Neural cell (in vitro differentiated cells): ENCODE results near the gene FGF10. TPM values are rescaled to one million over a fixed set of nuclear protein-coding genes. Genes with fewer than 3 reads are reported as not detected.

Experiments
- H2AFZ ChIP-seq: fragments of 200-600, 300-800 bp; sonication (generic), shearing (Covaris generic); 2 replicates; pipeline ENCODE4 v1.6.0; 2014; ENCODE audit warnings: low read depth, mild to moderate bottlenecking, antibody characterized with exemption, low read length, moderate library complexity
- H3F3A ChIP-seq: fragments of 200-600 bp; shearing (Covaris generic); 2 replicates; pipeline ENCODE4 v1.6.1; 2016; ENCODE audit warnings: mild to moderate bottlenecking, moderate library complexity, mixed read lengths, antibody characterized with exemption, low read length; ENCODE audit not compliant: insufficient read depth, poor library complexity, severe bottlenecking
- H3K27ac ChIP-seq: fragments of 200-600, 300-800 bp; sonication (generic), shearing (Covaris generic); 2 replicates; pipeline ENCODE4 v1.5.1; 2014; ENCODE audit warnings: mild to moderate bottlenecking, low read length, moderate library complexity
- H3K27me3 ChIP-seq: fragments of 300-800, 200-600 bp; sonication (generic), shearing (Covaris generic); 2 replicates; pipeline ENCODE4 v1.6.0; 2014; ENCODE audit warnings: mild to moderate bottlenecking, low read depth, low read length, moderate library complexity; ENCODE audit not compliant: insufficient read depth
- H3K36me3 ChIP-seq: fragments of 300-800, 200-600 bp; sonication (generic), shearing (Covaris generic); 2 replicates; pipeline ENCODE4 v1.5.1; 2014; ENCODE audit warnings: mild to moderate bottlenecking, antibody characterized with exemption, low read length, moderate library complexity; ENCODE audit not compliant: insufficient read depth
- H3K4me2 ChIP-seq: fragments of 300-800, 200-600 bp; sonication (generic), shearing (Covaris generic); 2 replicates; pipeline ENCODE4 v1.6.0; 2014; ENCODE audit warnings: mild to moderate bottlenecking, low read length
- H3K4me3 ChIP-seq: fragments of 300-800, 200-600 bp; sonication (generic), shearing (Covaris generic); 2 replicates; pipeline ENCODE4 v1.5.1; 2014; ENCODE audit warnings: mild to moderate bottlenecking, low read length, moderate library complexity
- H3K79me2 ChIP-seq: fragments of 200-600 bp; shearing (Covaris generic); replicated peaks from 2 replicates; pipeline ENCODE4 v1.6.0; 2014; ENCODE audit warnings: mild to moderate bottlenecking, low read length, moderate library complexity; ENCODE audit not compliant: insufficient read depth
- H3K9ac ChIP-seq: fragments of 300-800, 200-600 bp; sonication (generic), shearing (Covaris generic); 2 replicates; pipeline ENCODE4 v1.6.1; 2016; ENCODE audit warnings: mild to moderate bottlenecking, low read length, mixed read lengths
- H3K9me2 ChIP-seq: fragments of 200-600 bp; shearing (Covaris generic); 2 replicates; pipeline ENCODE4 v1.6.1; 2016; ENCODE audit warnings: mild to moderate bottlenecking, low read length, mixed read lengths; ENCODE audit not compliant: insufficient read depth
- H3K9me3 ChIP-seq: fragments of 200-600, 300-800 bp; sonication (generic), shearing (Covaris generic); 2 replicates; pipeline ENCODE4 v1.6.1; 2016; ENCODE audit warnings: mild to moderate bottlenecking, mixed run types, low read length, moderate library complexity, mixed read lengths
- H4K20me1 ChIP-seq: fragments of 200-600 bp; shearing (Covaris generic); 2 replicates; pipeline ENCODE4 v1.6.1; 2016; ENCODE audit warnings: mild to moderate bottlenecking, mixed run types; ENCODE audit not compliant: insufficient read depth
- CTCF ChIP-seq: fragments of 450-650 bp; IDR thresholded peaks from 2 replicates; pipeline ENCODE4 v1.5.1; 2014; ENCODE audit warnings: antibody characterized with exemption, mild to moderate bottlenecking, moderate library complexity; ENCODE audit not compliant: poor library complexity, severe bottlenecking
- EP300 ChIP-seq: fragments of 450-650 bp; conservative IDR thresholded peaks from 2 replicates; pipeline ENCODE4 v1.6.1; 2014; ENCODE audit warnings: antibody characterized with exemption, mild to moderate bottlenecking, moderate library complexity; ENCODE audit not compliant: poor library complexity, severe bottlenecking
- EZH2 ChIP-seq: fragments of 200-600, 300-800 bp; shearing (Covaris generic), sonication (generic); IDR thresholded peaks from 2 replicates; pipeline ENCODE4 v1.6.1; 2014; ENCODE audit warnings: antibody characterized with exemption, low read length, borderline replicate concordance, mild to moderate bottlenecking; ENCODE audit not compliant: insufficient read depth, poor library complexity, severe bottlenecking
- MXI1 ChIP-seq: fragments of 450-650 bp; conservative IDR thresholded peaks from 2 replicates; pipeline ENCODE4 v1.6.1; 2014; ENCODE audit warnings: antibody characterized with exemption, mild to moderate bottlenecking; ENCODE audit not compliant: poor library complexity, severe bottlenecking
- POLR2AphosphoS5 ChIP-seq: IDR thresholded peaks from 2 replicates; pipeline ENCODE4 v1.6.1; 2012
- RAD21 ChIP-seq: fragments of 450-650 bp; conservative IDR thresholded peaks from 2 replicates; pipeline ENCODE4 v1.6.1; 2014; ENCODE audit warnings: antibody characterized with exemption, mild to moderate bottlenecking, moderate library complexity
- REST ChIP-seq: IDR thresholded peaks from 2 replicates; pipeline ENCODE4 v1.6.1; 2012; ENCODE audit warnings: borderline replicate concordance
- SMC3 ChIP-seq: fragments of 450-650 bp; conservative IDR thresholded peaks from 2 replicates; pipeline ENCODE4 v1.6.1; 2014; ENCODE audit warnings: antibody characterized with exemption, mild to moderate bottlenecking, moderate library complexity; ENCODE audit not compliant: poor library complexity
- TAF1 ChIP-seq: IDR thresholded peaks from 2 replicates; pipeline ENCODE4 v1.6.1; 2012; ENCODE audit warnings: low read depth
- polyA plus RNA-seq: library from polyadenylated mRNA; depleted of rRNA; stranded (reverse); fragments of >200 nt; gene quantifications from 2 replicates; pipeline ENCODE4 v1.2.3, GENCODE V29; 2014

The FGF10 gene
- polyA plus RNA-seq, 1 donor from 2014 or later = not detected

DNA sequence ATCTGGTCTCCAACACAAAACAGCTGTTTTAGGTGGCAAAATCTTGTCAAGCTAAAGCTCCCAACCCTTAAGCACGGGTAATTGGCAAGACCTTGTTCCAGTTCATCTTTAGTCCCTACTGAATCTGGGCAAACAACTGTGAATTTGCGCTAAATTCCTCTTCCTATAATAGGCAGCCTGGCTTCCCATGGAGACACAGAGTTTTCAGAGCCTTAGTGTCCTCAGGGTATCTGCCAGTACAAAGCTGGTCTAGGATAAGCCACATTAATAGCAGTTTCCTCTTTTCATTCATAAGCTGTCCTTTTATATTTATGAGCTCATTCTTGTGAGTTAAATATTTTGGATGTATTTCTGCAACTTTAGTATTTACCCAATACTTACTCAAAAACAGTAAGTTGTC, 59.5 kb downstream of the FGF10 start:
- no peaks in the 10 kb centered on the region for H3K36me3 ChIP-seq
- H2AFZ ChIP-seq = no peak overlapping the region
- no peaks in the 10 kb centered on the region for H3F3A ChIP-seq
- no peak overlapping the region for H3K9ac ChIP-seq
- no peaks in the 10 kb centered on the region for H4K20me1 ChIP-seq
- H3K9me3 ChIP-seq = no peaks in the 10 kb centered on the region
- H3K79me2 ChIP-seq = no peaks in the 10 kb centered on the region
- no peak overlapping the region for H3K27ac ChIP-seq
- H3K27me3 ChIP-seq = no peaks in the 10 kb centered on the region
- TF ChIP-seq REST (no peak), CTCF (no peak), EZH2 (no peak), EP300 (no peak), MXI1 (no peak), RAD21 (no peak)
- no peak overlapping the region for H3K4me2 ChIP-seq
- no peak overlapping the region for H3K4me3 ChIP-seq
- no peaks in the 10 kb centered on the region for H3K9me2 ChIP-seq

GRCh38 chr5:44321144-44321725, 68.0 kb downstream of the FGF10 start:
- Histone ChIP-seq H3K9ac (no peak overlapping the region), H4K20me1 (no peaks in the 10 kb centered on the region), H3F3A (no peaks in the 10 kb centered on the region), H3K79me2 (no peaks in the 10 kb centered on the region), H3K36me3 (no peaks in the 10 kb centered on the region), H3K27me3 (no peaks in the 10 kb centered on the region), H3K4me3 (no peak overlapping the region), H3K27ac (no peak overlapping the region), H2AFZ (no peak overlapping the region), H3K9me3 (no peaks in the 10 kb centered on the region), H3K9me2 (no peaks in the 10 kb centered on the region), H3K4me2 (no peak overlapping the region)
- TF ChIP-seq RAD21 = no peak
- no peak for TF ChIP-seq EP300
- TF ChIP-seq SMC3 = no peak
- TF ChIP-seq MXI1 = no peak
- no peak for TF ChIP-seq CTCF
- TF ChIP-seq REST = no peak
- no peak for TF ChIP-seq EZH2
- no peak for TF ChIP-seq POLR2AphosphoS5
- no peak for TF ChIP-seq TAF1
